DOHH2 (cell line): ENCODE data around the gene SDE2.

Experiments
- H3F3A ChIP-seq: fragments of 200-600 bp; sonication (generic), shearing (Covaris generic); 2 replicates; pipeline ENCODE4 v1.6.0; 2016; ENCODE audit warnings: antibody characterized with exemption, mild to moderate bottlenecking; ENCODE audit not compliant: control insufficient read depth, insufficient read depth
- H3K27ac ChIP-seq: fragments of 200-600 bp; sonication (generic); 2 replicates; pipeline ENCODE4 v1.5.1; 2014; ENCODE audit warnings: low read depth, mild to moderate bottlenecking, low read length, moderate library complexity
- H3K27me3 ChIP-seq: fragments of 200-600 bp; sonication (generic); 2 replicates; pipeline ENCODE4 v1.6.1; 2014; ENCODE audit warnings: mild to moderate bottlenecking, low read length, mixed read lengths; ENCODE audit not compliant: control insufficient read depth
- H3K36me3 ChIP-seq: fragments of 200-600 bp; sonication (generic); 2 replicates; pipeline ENCODE4 v1.6.1; 2014; ENCODE audit warnings: mild to moderate bottlenecking, low read length, moderate library complexity, mixed read lengths; ENCODE audit not compliant: control insufficient read depth
- H3K4me1 ChIP-seq: fragments of 200-600 bp; sonication (generic); 2 replicates; pipeline ENCODE4 v1.6.1; 2014; ENCODE audit warnings: mild to moderate bottlenecking, low read length, mixed read lengths; ENCODE audit not compliant: control insufficient read depth
- H3K4me2 ChIP-seq: fragments of 200-600 bp; sonication (generic); 2 replicates; pipeline ENCODE4 v1.6.0; 2014; ENCODE audit warnings: mild to moderate bottlenecking, low read length, moderate library complexity
- H3K4me3 ChIP-seq: fragments of 200-600 bp; sonication (generic); 2 replicates; pipeline ENCODE4 v1.5.1; 2014; ENCODE audit warnings: mild to moderate bottlenecking, low read length, mixed read lengths
- H3K79me2 ChIP-seq: fragments of 200-600 bp; sonication (generic); 2 replicates; pipeline ENCODE4 v1.6.1; 2014; ENCODE audit warnings: mild to moderate bottlenecking, low read length, mixed read lengths; ENCODE audit not compliant: control insufficient read depth
- H3K9me2 ChIP-seq: fragments of 200-600 bp; sonication (generic); replicated peaks from 2 replicates; pipeline ENCODE4 v1.6.1; 2014; ENCODE audit warnings: mild to moderate bottlenecking, low read length, mixed read lengths; ENCODE audit not compliant: control insufficient read depth
- H3K9me3 ChIP-seq: fragments of 200-600 bp; sonication (generic); 2 replicates; pipeline ENCODE4 v1.6.1; 2014; ENCODE audit warnings: antibody characterized with exemption, low read length, mixed read lengths; ENCODE audit not compliant: control insufficient read depth, insufficient read depth
- H4K20me1 ChIP-seq: fragments of 200-600 bp; sonication (generic); 2 replicates; pipeline ENCODE4 v1.6.0; 2014; ENCODE audit warnings: low read depth, mild to moderate bottlenecking, antibody characterized with exemption, low read length, moderate library complexity; ENCODE audit not compliant: control insufficient read depth, insufficient read depth
- EZH2phosphoT487 ChIP-seq: fragments of 200-600 bp; sonication (generic); IDR thresholded peaks from 2 replicates; pipeline ENCODE4 v1.6.1; 2017; ENCODE audit warnings: borderline replicate concordance, mild to moderate bottlenecking, antibody characterized with exemption, low read length, moderate library complexity, mixed read lengths
- TF ChIP-seq, protein P1 (sequence below): fragments of 200-600 bp; sonication (generic); IDR thresholded peaks from one replicate; pipeline ENCODE4 v1.5.1; 2014; ENCODE audit warnings: antibody characterized with exemption, mild to moderate bottlenecking, low read depth, low read length; ENCODE audit not compliant: poor library complexity, severe bottlenecking

Gene SDE2

DNA sequence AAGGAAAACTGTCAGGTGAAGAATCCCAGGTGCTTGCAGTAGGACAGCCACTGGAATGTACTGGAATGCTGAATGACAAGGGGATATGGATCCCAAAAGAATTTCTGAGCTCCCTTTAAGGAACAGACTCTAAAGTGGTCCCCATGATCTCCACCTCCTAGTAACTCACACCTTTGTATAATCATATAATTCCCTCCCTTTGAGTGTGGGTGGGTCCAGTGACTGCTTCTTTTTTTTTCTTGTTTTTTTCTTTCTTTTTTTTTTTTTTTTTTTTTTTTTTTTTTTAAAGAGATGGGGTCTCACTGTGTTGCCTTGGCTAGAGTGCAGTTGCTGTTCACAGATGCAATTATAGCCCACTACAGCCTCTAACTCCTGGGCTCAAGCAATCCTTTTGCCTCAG, 34.8 kb upstream of the SDE2 start:
- H3K4me1 ChIP-seq: peaks cover 19% of the 10 kb centered on the region
- no peak overlapping the region for H3K27ac ChIP-seq
- H3K9me3 ChIP-seq: no peaks in the 10 kb centered on the region

DNA sequence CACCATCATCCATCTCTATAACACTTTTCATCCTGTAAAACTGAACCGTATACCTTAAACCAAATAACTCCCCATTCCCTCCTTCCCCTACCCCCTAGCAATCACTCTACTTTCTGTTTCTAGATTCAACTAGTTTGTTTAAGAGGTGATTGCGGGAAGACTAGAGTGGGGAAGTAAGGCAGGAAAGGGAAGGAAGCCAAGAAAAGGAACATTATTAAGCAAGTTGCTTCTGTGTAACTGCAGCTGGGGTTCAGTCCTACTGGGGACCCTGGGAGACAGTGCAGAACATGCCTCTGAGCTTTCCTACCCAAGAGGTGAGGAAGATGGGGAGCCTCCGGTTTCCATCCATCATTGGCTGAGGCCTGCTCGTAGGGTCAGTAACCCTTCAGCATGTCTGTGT, 34.4 kb upstream of the SDE2 start:
- Histone ChIP-seq H3K4me3 (no peak overlapping the region), H3K4me1 (peaks cover 23% of the 10 kb centered on the region), H3K9me3 (no peaks in the 10 kb centered on the region), H3K27me3 (no peaks in the 10 kb centered on the region), H3K79me2 (no peaks in the 10 kb centered on the region), H3K4me2 (no peak overlapping the region), H4K20me1 (no peaks in the 10 kb centered on the region), H3K9me2 (no peaks in the 10 kb centered on the region), H3K36me3 (no peaks in the 10 kb centered on the region), H3K27ac (no peak overlapping the region), H3F3A (no peaks in the 10 kb centered on the region)
- TF ChIP-seq, protein P1, sequence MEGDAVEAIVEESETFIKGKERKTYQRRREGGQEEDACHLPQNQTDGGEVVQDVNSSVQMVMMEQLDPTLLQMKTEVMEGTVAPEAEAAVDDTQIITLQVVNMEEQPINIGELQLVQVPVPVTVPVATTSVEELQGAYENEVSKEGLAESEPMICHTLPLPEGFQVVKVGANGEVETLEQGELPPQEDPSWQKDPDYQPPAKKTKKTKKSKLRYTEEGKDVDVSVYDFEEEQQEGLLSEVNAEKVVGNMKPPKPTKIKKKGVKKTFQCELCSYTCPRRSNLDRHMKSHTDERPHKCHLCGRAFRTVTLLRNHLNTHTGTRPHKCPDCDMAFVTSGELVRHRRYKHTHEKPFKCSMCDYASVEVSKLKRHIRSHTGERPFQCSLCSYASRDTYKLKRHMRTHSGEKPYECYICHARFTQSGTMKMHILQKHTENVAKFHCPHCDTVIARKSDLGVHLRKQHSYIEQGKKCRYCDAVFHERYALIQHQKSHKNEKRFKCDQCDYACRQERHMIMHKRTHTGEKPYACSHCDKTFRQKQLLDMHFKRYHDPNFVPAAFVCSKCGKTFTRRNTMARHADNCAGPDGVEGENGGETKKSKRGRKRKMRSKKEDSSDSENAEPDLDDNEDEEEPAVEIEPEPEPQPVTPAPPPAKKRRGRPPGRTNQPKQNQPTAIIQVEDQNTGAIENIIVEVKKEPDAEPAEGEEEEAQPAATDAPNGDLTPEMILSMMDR: no peak
- no peak for TF ChIP-seq EZH2phosphoT487

More for the DNA sequence above, 34.8 kb upstream of the SDE2 start:
- Histone ChIP-seq H3K4me2 (no peak overlapping the region), H4K20me1 (no peaks in the 10 kb centered on the region), H3F3A (no peaks in the 10 kb centered on the region), H3K4me3 (no peak overlapping the region), H3K36me3 (no peaks in the 10 kb centered on the region), H3K9me2 (no peaks in the 10 kb centered on the region), H3K27me3 (no peaks in the 10 kb centered on the region), H3K79me2 (no peaks in the 10 kb centered on the region)
- TF ChIP-seq EZH2phosphoT487: no peak
- TF ChIP-seq, protein P1: no peak

DNA sequence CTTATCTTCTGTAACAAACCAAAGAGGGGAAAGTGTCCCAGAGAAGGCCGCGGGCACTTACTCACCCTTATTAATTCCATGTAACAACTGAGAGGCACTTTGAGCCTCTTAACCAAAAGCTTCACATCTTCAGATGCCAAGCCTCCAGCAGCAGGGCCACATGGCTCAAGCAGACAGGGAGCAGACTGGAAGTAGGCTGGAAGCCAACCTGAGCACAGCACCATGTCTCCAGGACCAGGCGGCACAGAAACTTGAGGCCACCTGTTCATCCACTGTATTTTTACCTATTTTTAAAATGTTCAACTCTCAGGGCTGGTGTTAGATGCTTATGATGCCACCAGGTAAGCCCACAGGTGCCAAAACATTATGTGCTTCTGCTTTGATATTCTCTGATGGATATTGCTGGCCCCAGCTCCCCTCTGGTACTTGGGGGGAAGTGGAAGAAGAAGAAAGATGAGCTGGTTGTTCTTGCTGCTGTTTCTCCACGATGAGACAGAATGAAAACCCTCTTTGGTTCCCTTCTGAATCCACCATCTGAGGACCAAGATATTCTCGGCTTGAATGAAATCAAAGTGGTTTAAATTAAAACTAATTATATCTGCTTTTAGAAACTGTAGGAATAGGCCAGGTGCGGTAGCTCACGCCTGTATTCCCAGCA, 30.6 kb upstream of the SDE2 start:
- H3K79me2 ChIP-seq: no peaks in the 10 kb centered on the region
- no peaks in the 10 kb centered on the region for H3F3A ChIP-seq
- peaks cover 26% of the 10 kb centered on the region for H3K4me1 ChIP-seq
- no peaks in the 10 kb centered on the region for H4K20me1 ChIP-seq
- H3K27ac ChIP-seq: no peak overlapping the region
- peak overlapping the region; percentile 6; the same call in 1 of the 2 replicates for H3K4me3 ChIP-seq
- peak overlapping the region; percentile 47 for H3K4me2 ChIP-seq
- no peaks in the 10 kb centered on the region for H3K9me3 ChIP-seq
- no peaks in the 10 kb centered on the region for H3K27me3 ChIP-seq
- H3K36me3 ChIP-seq: no peaks in the 10 kb centered on the region
- no peaks in the 10 kb centered on the region for H3K9me2 ChIP-seq
- TF ChIP-seq, protein P1: no peak
